Stimulated activated CD8-positive, alpha-beta memory T cell treated with anti-CD3 and anti-CD28 coated beads, Interleukin-7, amount 100 ng/mL, for 4 hours (primary cell): ENCODE measurements around the gene ACVR2A.

ENCODE experiments used
- DNase-seq, 2 donors: peaks; one replicate each; pipeline ENCODE4 v3.0.0-alpha.2; 2020; ENCODE audit warnings: low read depth in 2 of 2

The ACVR2A gene

DNA sequence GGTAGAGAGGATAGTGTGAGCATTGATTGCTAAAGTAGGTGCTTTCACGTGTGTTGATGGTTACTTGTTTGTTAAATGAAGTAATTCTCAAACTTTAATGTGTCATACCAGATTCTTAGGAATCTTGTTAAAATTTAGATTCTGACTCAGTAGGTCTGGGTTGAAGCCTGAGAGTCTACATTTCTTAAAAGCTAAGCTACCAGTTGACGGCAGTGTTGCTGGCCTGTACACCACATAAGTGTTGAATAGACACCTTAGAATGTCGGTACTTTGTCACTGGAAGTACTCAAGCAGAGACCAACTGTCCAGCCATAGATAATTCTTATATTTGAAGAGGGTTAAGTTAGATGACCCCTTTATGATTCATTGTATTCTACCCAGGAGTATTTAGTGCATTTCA, 79.8 kb downstream of the ACVR2A start:
- DNase-seq = no peak

DNA sequence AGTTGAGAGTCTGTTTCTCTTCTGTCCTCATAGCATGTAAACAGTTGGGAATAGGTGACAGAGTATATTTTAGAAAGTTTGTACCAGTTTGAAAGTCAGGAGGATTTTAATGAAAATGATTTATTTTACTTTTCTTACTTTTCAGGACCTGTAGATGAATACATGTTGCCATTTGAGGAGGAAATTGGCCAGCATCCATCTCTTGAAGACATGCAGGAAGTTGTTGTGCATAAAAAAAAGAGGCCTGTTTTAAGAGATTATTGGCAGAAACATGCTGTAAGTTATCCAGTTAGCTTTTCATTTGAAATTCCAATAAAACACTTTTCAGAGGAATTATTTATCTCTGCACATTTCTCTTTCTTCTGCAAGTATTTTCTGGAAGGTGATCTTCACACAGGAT, 81.1 kb downstream of the ACVR2A start:
- no peak for DNase-seq

DNA sequence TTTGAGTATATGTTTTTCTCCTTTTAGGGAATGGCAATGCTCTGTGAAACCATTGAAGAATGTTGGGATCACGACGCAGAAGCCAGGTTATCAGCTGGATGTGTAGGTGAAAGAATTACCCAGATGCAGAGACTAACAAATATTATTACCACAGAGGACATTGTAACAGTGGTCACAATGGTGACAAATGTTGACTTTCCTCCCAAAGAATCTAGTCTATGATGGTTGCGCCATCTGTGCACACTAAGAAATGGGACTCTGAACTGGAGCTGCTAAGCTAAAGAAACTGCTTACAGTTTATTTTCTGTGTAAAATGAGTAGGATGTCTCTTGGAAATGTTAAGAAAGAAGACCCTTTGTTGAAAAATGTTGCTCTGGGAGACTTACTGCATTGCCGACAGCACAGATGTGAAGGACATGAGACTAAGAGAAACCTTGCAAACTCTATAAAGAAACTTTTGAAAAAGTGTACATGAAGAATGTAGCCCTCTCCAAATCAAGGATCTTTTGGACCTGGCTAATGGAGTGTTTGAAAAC, 82.3 kb downstream of the ACVR2A start:
- no peak for DNase-seq

DNA sequence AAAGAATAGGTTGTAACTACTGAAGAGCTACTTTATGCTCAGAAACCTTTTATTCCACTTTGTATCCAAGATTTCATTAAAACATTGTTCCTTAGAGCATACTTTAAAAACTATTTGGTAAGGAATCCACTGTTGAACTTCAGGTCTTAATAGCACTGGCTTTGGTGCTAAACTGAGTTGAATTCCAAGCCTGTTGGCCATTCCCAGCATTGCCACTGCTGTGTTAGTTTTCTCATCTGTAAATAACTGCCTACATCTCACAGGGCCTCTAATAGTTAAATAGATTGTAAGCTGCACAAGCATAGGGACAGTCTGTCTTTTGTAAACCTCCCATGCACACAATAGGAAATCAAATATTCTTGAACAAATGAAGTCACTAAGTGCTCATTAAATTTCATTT, 89.1 kb downstream of the ACVR2A start:
- DNase-seq = no peak

DNA sequence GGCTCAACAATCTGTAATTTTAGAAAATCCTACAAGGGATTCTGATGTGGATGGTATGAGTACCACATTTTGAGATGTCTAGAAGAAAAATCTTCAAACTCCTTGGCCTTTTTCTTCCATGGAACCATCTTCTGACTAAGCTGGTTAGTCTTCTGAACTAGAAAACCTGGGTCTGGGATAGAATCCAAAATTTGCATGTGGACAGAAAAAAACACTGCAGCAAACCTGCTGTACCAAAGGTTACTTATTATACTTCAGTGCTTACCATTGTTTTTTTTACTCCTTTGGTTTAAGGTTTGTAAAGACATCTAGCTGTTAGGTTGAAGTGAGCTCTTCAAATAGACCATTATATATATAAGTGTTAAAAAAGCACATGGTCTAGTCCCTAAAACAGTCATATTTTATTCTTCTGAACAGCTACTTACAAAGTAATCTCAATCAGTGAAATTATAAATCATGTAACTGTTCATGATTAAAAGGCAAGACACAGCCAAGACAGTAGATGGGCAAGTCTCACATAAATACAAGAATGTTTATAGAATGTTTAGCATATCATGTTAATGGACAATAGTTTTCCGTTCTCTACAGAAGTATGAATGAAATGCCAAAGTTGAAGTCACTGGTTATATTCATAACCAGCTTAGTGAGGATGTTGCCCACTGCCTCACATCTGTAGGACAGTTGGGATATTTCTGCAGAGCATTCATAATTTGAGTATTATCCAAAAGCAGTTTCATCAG, 90.2 kb downstream of the ACVR2A start:
- no peak for DNase-seq

DNA sequence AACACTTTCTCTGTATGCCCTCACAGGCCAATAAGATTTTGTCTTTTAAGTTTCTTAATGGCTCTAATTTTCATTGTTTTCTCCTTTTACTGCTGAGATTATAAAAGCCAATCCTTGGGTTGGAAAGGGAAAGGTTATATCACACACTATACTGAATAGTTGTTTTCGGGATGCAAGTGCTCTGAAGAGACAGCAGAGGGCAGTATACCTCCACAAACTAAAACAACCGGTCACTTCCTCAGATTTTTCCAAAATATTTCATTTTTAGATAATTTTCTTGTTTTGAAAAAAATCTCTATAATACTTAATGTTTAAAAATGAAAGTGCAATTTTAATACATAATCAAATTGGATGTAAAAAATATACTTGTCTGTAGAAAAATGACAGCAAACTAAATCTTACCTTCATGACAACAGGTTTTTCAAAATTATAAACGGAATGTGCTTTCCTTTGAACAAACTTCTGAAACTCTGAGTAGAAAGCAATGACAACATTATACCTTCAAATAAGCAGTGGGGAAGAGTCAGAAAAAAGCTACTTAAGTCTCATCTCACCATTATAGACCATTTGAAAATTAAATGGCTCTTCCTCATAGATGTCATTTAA, 93.0 kb downstream of the ACVR2A start:
- DNase-seq = no peak

DNA sequence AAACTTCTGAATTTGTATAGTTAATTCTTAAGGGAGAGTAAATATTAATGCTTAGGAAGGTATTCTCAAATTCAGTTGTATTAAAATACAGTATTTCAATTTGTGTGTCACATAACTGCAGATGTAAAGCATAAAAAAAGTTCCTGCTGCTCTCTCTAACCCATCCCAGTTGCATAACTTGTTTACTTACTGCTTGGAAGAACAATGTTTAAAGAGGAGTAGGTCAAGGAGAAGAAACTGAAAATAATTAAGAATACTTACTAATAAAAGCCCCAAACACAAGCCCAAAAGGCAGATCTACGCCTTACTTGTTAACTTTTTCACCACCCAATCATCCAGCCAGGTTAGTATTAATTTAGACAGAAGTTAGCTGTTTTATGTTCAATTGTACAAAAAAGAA, 94.5 kb downstream of the ACVR2A start:
- DNase-seq = no peak

DNA sequence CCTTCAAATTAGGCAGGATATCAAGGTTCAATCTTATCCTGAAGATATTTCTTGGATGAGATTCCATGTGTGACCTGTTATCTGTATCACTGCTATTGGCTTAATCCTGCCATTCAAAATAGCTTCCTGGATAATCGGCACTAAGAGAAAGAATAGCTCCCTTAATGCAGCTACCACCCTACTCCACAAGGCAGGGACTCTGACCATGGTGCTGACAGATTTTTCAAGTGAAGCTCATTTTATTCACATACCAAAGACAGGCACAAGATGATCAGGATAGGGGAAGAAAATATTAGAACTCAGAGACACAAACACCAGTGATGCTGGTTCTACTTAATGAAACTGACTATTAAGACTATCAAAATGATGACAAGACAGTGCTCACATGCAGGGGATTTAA, 100.8 kb downstream of the ACVR2A start:
- DNase-seq = no peak

DNA sequence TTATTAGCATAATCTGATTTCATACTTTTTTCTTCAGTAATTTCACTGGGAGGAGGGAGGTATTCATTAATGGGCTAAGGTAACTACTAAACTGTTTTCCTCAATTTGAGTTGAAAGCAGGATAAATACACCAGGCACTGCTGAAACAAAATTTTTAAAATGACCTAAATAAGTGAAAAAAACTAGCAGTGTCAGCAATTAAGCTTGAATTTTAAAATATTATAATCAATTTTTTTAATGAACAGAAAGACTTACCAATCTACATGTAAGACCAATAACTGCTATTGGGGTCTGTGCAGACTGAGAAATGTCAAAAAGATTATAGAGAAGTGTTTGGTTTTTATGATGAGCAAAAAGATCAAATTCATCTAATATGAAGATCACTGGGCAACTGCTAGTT, 107.3 kb downstream of the ACVR2A start:
- no peak for DNase-seq

DNA sequence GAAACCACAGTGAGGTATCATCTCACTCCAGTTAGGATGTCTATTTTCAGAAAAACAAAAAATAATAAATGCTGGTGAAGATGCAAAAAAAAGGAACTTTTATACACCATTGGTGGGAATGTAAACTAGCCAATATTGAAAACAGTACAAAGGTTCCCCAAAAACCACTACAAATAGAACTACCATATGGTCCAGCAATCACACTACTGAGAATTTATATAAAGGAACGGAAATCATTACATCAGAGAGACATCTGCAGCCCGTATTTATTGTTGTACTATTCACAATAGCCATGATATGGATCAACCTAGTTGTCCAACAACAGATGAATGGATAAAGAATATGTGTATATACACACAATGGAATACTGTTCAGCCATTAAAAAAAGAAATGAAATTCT, 123.7 kb downstream of the ACVR2A start:
- DNase-seq = no peak

DNA sequence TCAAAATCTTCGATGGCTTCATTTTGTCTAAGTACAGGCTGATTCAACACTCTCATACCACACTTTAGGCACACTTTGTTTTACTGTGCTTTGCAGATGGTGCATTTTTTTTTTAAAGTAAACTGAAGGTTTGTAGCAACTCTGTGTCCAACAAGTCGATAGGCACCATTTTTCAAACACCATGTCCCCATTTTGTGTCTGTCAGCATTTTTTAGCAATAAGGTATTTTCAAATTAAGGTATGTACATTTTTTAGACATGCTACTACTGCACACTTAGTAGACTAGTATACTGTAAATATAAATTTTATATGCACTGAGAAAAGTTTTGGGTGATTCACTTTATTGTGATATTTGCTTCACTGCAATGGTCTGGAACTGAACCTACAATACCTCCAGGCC, 131.3 kb downstream of the ACVR2A start:
- no peak for DNase-seq

DNA sequence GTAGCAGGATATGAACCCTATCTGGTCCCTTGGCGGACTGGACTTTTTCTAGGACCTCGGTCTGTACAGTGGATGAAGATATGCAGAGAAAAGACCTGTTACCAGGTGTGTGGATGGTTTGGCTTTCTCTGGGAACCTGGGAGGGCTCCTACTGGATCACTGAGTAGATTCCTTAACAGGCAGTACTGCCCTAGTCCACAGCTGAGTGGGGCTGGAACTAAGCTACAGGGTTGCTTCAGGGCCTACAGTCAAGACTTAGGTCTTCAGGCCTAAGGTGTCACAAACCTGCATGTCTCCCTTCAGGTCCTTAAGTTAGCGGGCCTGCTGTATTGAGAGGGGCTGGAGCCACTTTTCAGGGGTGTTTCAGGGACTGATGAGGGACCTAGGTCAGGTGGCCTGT, 132.8 kb downstream of the ACVR2A start:
- no peak for DNase-seq
